Neural progenitor cell (in vitro differentiated cells): Measurements from ENCODE around the gene NLGN2. TPM values are rescaled to one million over a fixed set of nuclear protein-coding genes. Genes with fewer than 3 reads are reported as not detected.

ENCODE experiments used
- DNase-seq: peaks from one replicate; pipeline ENCODE4 v3.0.0-alpha.2; 2016; ENCODE audit warnings: low spot score
- H2AFZ ChIP-seq: fragments of 200-600 bp; sonication (generic); replicated peaks from 2 replicates; pipeline ENCODE4 v1.6.1; 2016; ENCODE audit warnings: antibody characterized with exemption
- H3F3A ChIP-seq: fragments of 200-600 bp; sonication (generic); 2 replicates; pipeline ENCODE4 v1.6.1; 2016; ENCODE audit warnings: antibody characterized with exemption, low read depth
- H3K27ac ChIP-seq: fragments of 200-600 bp; sonication (generic); 2 replicates; pipeline ENCODE4 v1.5.1; 2016; ENCODE audit warnings: mild to moderate bottlenecking
- H3K27me3 ChIP-seq: fragments of 200-600 bp; sonication (generic); 2 replicates; pipeline ENCODE4 v1.6.1; 2016; ENCODE audit warnings: mild to moderate bottlenecking, moderate library complexity
- H3K36me3 ChIP-seq: fragments of 200-600 bp; sonication (generic); 2 replicates; pipeline ENCODE4 v1.5.1; 2016
- H3K4me1 ChIP-seq: fragments of 200-600 bp; sonication (generic); 2 replicates; pipeline ENCODE4 v1.6.1; 2016; ENCODE audit warnings: mixed run types
- H3K4me2 ChIP-seq: fragments of 200-600 bp; sonication (generic); 2 replicates; pipeline ENCODE4 v1.6.1; 2016
- H3K4me3 ChIP-seq: fragments of 200-600 bp; sonication (generic); 2 replicates; pipeline ENCODE4 v1.5.1; 2016
- H3K79me2 ChIP-seq: fragments of 200-600 bp; sonication (generic); 2 replicates; pipeline ENCODE4 v1.6.1; 2016; ENCODE audit warnings: low read depth
- H3K9ac ChIP-seq: fragments of 200-600 bp; sonication (generic); 2 replicates; pipeline ENCODE4 v1.6.1; 2016
- H3K9me3 ChIP-seq: fragments of 200-600 bp; sonication (generic); 2 replicates; pipeline ENCODE4 v1.5.1; 2016; ENCODE audit warnings: low read depth
- H4K20me1 ChIP-seq: fragments of 200-600 bp; sonication (generic); 2 replicates; pipeline ENCODE4 v1.6.1; 2016; ENCODE audit warnings: low read depth
- H3K27ac Mint-ChIP-seq: 3 replicates; pipeline ENCODE4 v1.8.0; 2021; ENCODE audit warnings: mixed read lengths
- H3K27me3 Mint-ChIP-seq: 2 replicates; pipeline ENCODE4 v1.8.0; 2022; ENCODE audit warnings: low read depth, mild to moderate bottlenecking, inconsistent platforms, moderate library complexity, mixed read lengths; ENCODE audit not compliant: insufficient read depth
- H3K36me3 Mint-ChIP-seq: 3 replicates; pipeline ENCODE4 v1.8.0; 2021; ENCODE audit warnings: mixed read lengths
- H3K4me1 Mint-ChIP-seq: 3 replicates; pipeline ENCODE4 v1.8.0; 2021; ENCODE audit warnings: mixed read lengths
- H3K4me3 Mint-ChIP-seq: 3 replicates; pipeline ENCODE4 v1.8.0; 2021; ENCODE audit warnings: mild to moderate bottlenecking, moderate library complexity, mixed read lengths
- H3K9me3 Mint-ChIP-seq: 3 replicates; pipeline ENCODE4 v1.8.0; 2020; ENCODE audit warnings: mixed read lengths
- CTCF ChIP-seq: fragments of 200-600 bp; sonication (generic); IDR thresholded peaks from 2 replicates; pipeline ENCODE4 v1.5.1; 2017; ENCODE audit warnings: antibody characterized with exemption, mild to moderate bottlenecking
- EZH2 ChIP-seq: fragments of 200-600 bp; sonication (generic); IDR thresholded peaks from 2 replicates; pipeline ENCODE4 v1.6.1; 2017; ENCODE audit warnings: antibody characterized with exemption, mild to moderate bottlenecking, moderate library complexity
- EZH2phosphoT487 ChIP-seq: fragments of 200-600 bp; sonication (generic); IDR thresholded peaks from 2 replicates; pipeline ENCODE4 v1.6.1; 2017; ENCODE audit warnings: antibody characterized with exemption
- total RNA-seq: library from RNA; depleted of rRNA; stranded (reverse); fragments of >200 nt; gene quantifications from 2 replicates; pipeline ENCODE4 v1.2.3, GENCODE V29; 2015; ENCODE audit warnings: low replicate concordance

The NLGN2 gene
- total RNA-seq, 1 donor from 2014 or later: 13.9 TPM

- Histone ChIP-seq H3K27me3 (peaks cover 50% of the 10 kb centered on the region), H3K79me2 (no peaks in the 10 kb centered on the region), H3K27ac (no peak overlapping the region), H4K20me1 (no peaks in the 10 kb centered on the region), H3K9me3 (no peaks in the 10 kb centered on the region), H3K9ac (no peak overlapping the region), H2AFZ (peak overlapping the region; percentile 21), H3K4me2 (peak overlapping the region; percentile 93), H3K4me1 (peaks cover 20% of the 10 kb centered on the region), H3K4me3 (peak overlapping the region; percentile 74), H3K36me3 (no peaks in the 10 kb centered on the region), H3F3A (peaks cover 36% of the 10 kb centered on the region)
- Mint-ChIP-seq H3K27me3 (peaks cover 38% of the 10 kb centered on the region), H3K4me3 (peak overlapping the region; percentile 90), H3K36me3 (no peaks in the 10 kb centered on the region), H3K9me3 (no peaks in the 10 kb centered on the region), H3K27ac (no peak overlapping the region), H3K4me1 (peaks cover 31% of the 10 kb centered on the region)
- TF ChIP-seq EZH2phosphoT487 (peak; percentile 34), EZH2 (peak; percentile 58), CTCF (no peak)
- peak; percentile 63 for DNase-seq
Observed at GRCh38 chr17:7435676-7436555, 28.3 kb downstream of the NLGN2 start.

GRCh38 chr17:7436556-7437368 is 29.1 kb downstream of the NLGN2 start:
- Mint-ChIP-seq H3K27ac (no peak overlapping the region), H3K36me3 (no peaks in the 10 kb centered on the region), H3K4me3 (peak overlapping the region; percentile 85), H3K9me3 (no peaks in the 10 kb centered on the region), H3K4me1 (peaks cover 38% of the 10 kb centered on the region), H3K27me3 (peaks cover 38% of the 10 kb centered on the region)
- Histone ChIP-seq H3K36me3 (no peaks in the 10 kb centered on the region), H4K20me1 (no peaks in the 10 kb centered on the region), H3K9me3 (no peaks in the 10 kb centered on the region), H3K79me2 (no peaks in the 10 kb centered on the region), H2AFZ (peak overlapping the region; percentile 72), H3K27me3 (peaks cover 58% of the 10 kb centered on the region), H3K4me1 (peaks cover 20% of the 10 kb centered on the region), H3K4me2 (peak overlapping the region; percentile 93), H3K9ac (no peak overlapping the region), H3F3A (peaks cover 43% of the 10 kb centered on the region), H3K4me3 (peak overlapping the region; percentile 74), H3K27ac (no peak overlapping the region)
- TF ChIP-seq CTCF: peak; percentile 78
- no peak for TF ChIP-seq EZH2phosphoT487
- peak; percentile 96 for DNase-seq

- H4K20me1 ChIP-seq: no peaks in the 10 kb centered on the region
- H3K36me3 ChIP-seq: no peaks in the 10 kb centered on the region
- H3K9ac ChIP-seq: no peak overlapping the region
- H3K9me3 ChIP-seq: no peaks in the 10 kb centered on the region
- H3K27me3 ChIP-seq: peaks cover 58% of the 10 kb centered on the region
- Mint-ChIP-seq H3K9me3 (no peaks in the 10 kb centered on the region), H3K27me3 (peaks cover 38% of the 10 kb centered on the region), H3K4me1 (peaks cover 43% of the 10 kb centered on the region), H3K4me3 (peak overlapping the region; percentile 89), H3K27ac (peak overlapping the region; percentile 42), H3K36me3 (no peaks in the 10 kb centered on the region)
- peaks cover 43% of the 10 kb centered on the region for H3F3A ChIP-seq
- no peak overlapping the region for H3K27ac ChIP-seq
- H3K4me2 ChIP-seq: peak overlapping the region; percentile 93
- TF ChIP-seq CTCF (no peak), EZH2phosphoT487 (no peak), EZH2 (no peak)
- peaks cover 20% of the 10 kb centered on the region for H3K4me1 ChIP-seq
- no peaks in the 10 kb centered on the region for H3K79me2 ChIP-seq
- peak overlapping the region; percentile 72 for H2AFZ ChIP-seq
- peak overlapping the region; percentile 74 for H3K4me3 ChIP-seq
- DNase-seq: no peak
Observed at GRCh38 chr17:7437369-7437863, 29.8 kb downstream of the NLGN2 start.
